Upper lobe of left lung (tissue), 6 donors: ENCODE data around the gene ACP5. TPM values are rescaled to one million over a fixed set of nuclear protein-coding genes. Genes with fewer than 3 reads are reported as not detected.
"Not testable (repeated sequence)": the region's sequence is repeated elsewhere in the genome, so short reads cannot be mapped to it uniquely, and the experiment has no call there.

ENCODE experiments used
- ATAC-seq, 2 donors: fragments of 200-7000 bp; cut with Tn5 transposase; one replicate each; pipeline ENCODE4 v1.9.1; 2022; ENCODE audit warnings: mild to moderate bottlenecking in 2 of 2, moderate library complexity in 2 of 2; ENCODE audit not compliant: low FRiP score in 2 of 2
- DNase-seq, 2 donors: peaks; one replicate each; pipeline ENCODE4 v3.0.0-alpha.2; 2019 to 2020
- H3K27ac ChIP-seq, 4 donors: fragments of 200-600 bp; sonication (generic); one replicate each; pipeline ENCODE4 v1.5.1; 2016 to 2019
- H3K27me3 ChIP-seq, 4 donors: fragments of 200-600 bp; sonication (generic); one replicate each; pipeline ENCODE4 v1.5.1; 2017 to 2019
- H3K36me3 ChIP-seq, 4 donors: fragments of 200-600 bp; sonication (generic); one replicate each; pipeline ENCODE4 v1.5.1; 2016 to 2019
- H3K4me1 ChIP-seq, 4 donors: fragments of 200-600 bp; sonication (generic); one replicate each; pipeline ENCODE4 v1.5.1; 2018 to 2019
- H3K4me3 ChIP-seq, 4 donors: fragments of 200-600 bp; sonication (generic); one replicate each; pipeline ENCODE4 v1.5.1; 2017 to 2019; ENCODE audit warnings: mild to moderate bottlenecking in 2 of 4, moderate library complexity in 1 of 4
- H3K9me3 ChIP-seq, 4 donors: fragments of 200-600 bp; sonication (generic); one replicate each; pipeline ENCODE4 v1.5.1; 2018 to 2019
- EP300 ChIP-seq, 4 donors: sonication (generic); formaldehyde crosslinking; IDR thresholded peaks; one replicate each; pipeline ENCODE4 v1.5.1; 2017; ENCODE audit warnings: antibody characterized with exemption in 4 of 4, control low read depth in 2 of 4
- POLR2A ChIP-seq, 4 donors: fragments of 450-650 bp; IDR thresholded peaks; one replicate each; pipeline ENCODE4 v1.5.1; 2016 to 2017; ENCODE audit warnings: antibody characterized with exemption in 4 of 4, mild to moderate bottlenecking in 2 of 4
- POLR2AphosphoS5 ChIP-seq, 2 donors: sonication (generic); formaldehyde crosslinking; IDR thresholded peaks; one replicate each; pipeline ENCODE4 v1.5.1; 2017; ENCODE audit warnings: antibody characterized with exemption in 2 of 2
- WGBS, 2 donors: methylation state at CpG; one replicate each; pipeline ENCODE4 v1.1.5; 2017 to 2018; 5-methylcytosine and 5-hydroxymethylcytosine counted together
- total RNA-seq, 6 donors: library from RNA; depleted of rRNA in 4 of 6; stranded (reverse); fragments of >200 nt in 4 of 6; gene quantifications; one replicate each; pipeline versions ENCODE4 v1.1.0 to v1.2.1, GENCODE V29; 2016 to 2021
- TF ChIP-seq, protein P1 (sequence below), 6 experiments: fragments of 450-650 bp in 4 of 6; fragments of 200-600 bp in 2 of 6; sonication (generic) in 2 of 6; IDR thresholded peaks; one replicate each; pipeline ENCODE4 v1.5.1; 2016 to 2019; ENCODE audit warnings: antibody characterized with exemption in 6 of 6
- donor health status: DM: no; HTN: no; CAD: no; lungs with moderate emphysema.
- donor health status: DM: no; HTN: yes; CAD: no; lungs with severe emphysema.

ACP5 gene
- total RNA-seq, 6 donors from 2014 or later, result 169 to 650 (median 349) TPM

- ATAC-seq, result no peak
- Histone ChIP-seq H3K9me3 (peaks cover 9 to 26% (median 25%) of the 10 kb centered on the region in 4 donors), H3K4me3 (no peak overlapping the region), H3K27me3 (no peaks in the 10 kb centered on the region), H3K4me1 (no peaks in the 10 kb centered on the region), H3K36me3 (peaks cover 27 to 75% (median 44%) of the 10 kb centered on the region in 4 donors), H3K27ac (no peak overlapping the region)
- DNase-seq, result no peak
- 96 to 97% methylated on average over 19 of the region's 19 CpGs for WGBS, 2 donors
- TF ChIP-seq EP300 (IDR thresholded peaks at IDR 0.05) (no peak), POLR2AphosphoS5 (IDR thresholded peaks at IDR 0.05) (no peak), POLR2A (IDR thresholded peaks at IDR 0.05) (no peak)
- TF ChIP-seq, protein P1, sequence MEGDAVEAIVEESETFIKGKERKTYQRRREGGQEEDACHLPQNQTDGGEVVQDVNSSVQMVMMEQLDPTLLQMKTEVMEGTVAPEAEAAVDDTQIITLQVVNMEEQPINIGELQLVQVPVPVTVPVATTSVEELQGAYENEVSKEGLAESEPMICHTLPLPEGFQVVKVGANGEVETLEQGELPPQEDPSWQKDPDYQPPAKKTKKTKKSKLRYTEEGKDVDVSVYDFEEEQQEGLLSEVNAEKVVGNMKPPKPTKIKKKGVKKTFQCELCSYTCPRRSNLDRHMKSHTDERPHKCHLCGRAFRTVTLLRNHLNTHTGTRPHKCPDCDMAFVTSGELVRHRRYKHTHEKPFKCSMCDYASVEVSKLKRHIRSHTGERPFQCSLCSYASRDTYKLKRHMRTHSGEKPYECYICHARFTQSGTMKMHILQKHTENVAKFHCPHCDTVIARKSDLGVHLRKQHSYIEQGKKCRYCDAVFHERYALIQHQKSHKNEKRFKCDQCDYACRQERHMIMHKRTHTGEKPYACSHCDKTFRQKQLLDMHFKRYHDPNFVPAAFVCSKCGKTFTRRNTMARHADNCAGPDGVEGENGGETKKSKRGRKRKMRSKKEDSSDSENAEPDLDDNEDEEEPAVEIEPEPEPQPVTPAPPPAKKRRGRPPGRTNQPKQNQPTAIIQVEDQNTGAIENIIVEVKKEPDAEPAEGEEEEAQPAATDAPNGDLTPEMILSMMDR (IDR thresholded peaks at IDR 0.05), result no peak
These were observed 40.0 kb upstream of the ACP5 start for GRCh38 chr19:11617180-11618062.

GRCh38 chr19:11612816-11613511 is 35.5 kb upstream of the ACP5 start:
- no peak overlapping the region for H3K4me3 ChIP-seq
- DNase-seq (no peak), ATAC-seq (no peak)
- WGBS, 2 donors, result 92 to 97% methylated on average over 5 of the region's 5 CpGs
- peaks cover 26 to 43% (median 31%) of the 10 kb centered on the region in 4 donors for H3K36me3 ChIP-seq
- H3K27ac ChIP-seq, result no peak overlapping the region
- H3K4me1 ChIP-seq, result no peaks in the 10 kb centered on the region
- H3K27me3 ChIP-seq, result no peaks in the 10 kb centered on the region
- TF ChIP-seq, protein P1 (IDR thresholded peaks at IDR 0.05), result no peak
- TF ChIP-seq POLR2AphosphoS5 (IDR thresholded peaks at IDR 0.05), result no peak
- no peak for TF ChIP-seq EP300 (IDR thresholded peaks at IDR 0.05)
- TF ChIP-seq POLR2A (IDR thresholded peaks at IDR 0.05), result no peak
- peaks cover 8 to 18% (median 17%) of the 10 kb centered on the region in 4 donors for H3K9me3 ChIP-seq

DNA sequence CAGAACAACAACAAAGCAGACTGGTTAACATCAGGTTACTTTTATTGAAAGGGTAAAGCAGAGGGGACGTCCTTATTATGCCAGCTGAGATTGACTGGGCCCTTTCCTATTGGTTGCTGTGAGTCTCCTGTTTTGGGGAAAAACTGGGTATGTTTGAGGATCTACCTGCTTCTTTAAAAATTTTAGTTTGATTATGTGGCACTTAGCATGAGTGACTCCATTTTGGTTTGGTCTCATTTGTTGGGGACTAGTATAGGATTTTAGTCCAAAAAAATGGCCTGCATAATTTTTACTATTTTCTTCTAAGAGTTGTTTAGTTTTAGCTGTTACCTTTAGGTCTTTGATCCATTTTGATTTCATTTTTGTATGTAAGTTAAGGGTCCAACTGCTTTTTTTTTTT is 34.3 kb upstream of the ACP5 start:
- ATAC-seq, result no peak
- WGBS, 2 donors, result 95 to 100% methylated on average over 1 of the region's 1 CpG
- Histone ChIP-seq H3K27ac (no peak overlapping the region), H3K27me3 (no peaks in the 10 kb centered on the region), H3K4me1 (no peaks in the 10 kb centered on the region), H3K4me3 (no peak overlapping the region), H3K9me3 (peaks cover 0 to 6% (median 5%) of the 10 kb centered on the region in 4 donors), H3K36me3 (peaks cover 14 to 36% (median 18%) of the 10 kb centered on the region in 4 donors)
- no peak for DNase-seq
- no peak for TF ChIP-seq POLR2AphosphoS5 (IDR thresholded peaks at IDR 0.05)
- TF ChIP-seq POLR2A (IDR thresholded peaks at IDR 0.05), result no peak
- TF ChIP-seq, protein P1 (IDR thresholded peaks at IDR 0.05), result no peak
- no peak for TF ChIP-seq EP300 (IDR thresholded peaks at IDR 0.05)

GRCh38 chr19:11606484-11606883 is 29.0 kb upstream of the ACP5 start:
- H3K27me3 ChIP-seq, result no peaks in the 10 kb centered on the region
- no peaks in the 10 kb centered on the region for H3K9me3 ChIP-seq
- H3K36me3 ChIP-seq, result peaks cover 0 to 22% (median 0%) of the 10 kb centered on the region in 4 donors
- peaks cover 0 to 5% (median 0%) of the 10 kb centered on the region in 4 donors for H3K4me1 ChIP-seq
- no peak overlapping the region for H3K27ac ChIP-seq
- TF ChIP-seq EP300 (IDR thresholded peaks at IDR 0.05) (no peak), POLR2AphosphoS5 (IDR thresholded peaks at IDR 0.05) (no peak), POLR2A (IDR thresholded peaks at IDR 0.05) (no peak)
- TF ChIP-seq, protein P1 (IDR thresholded peaks at IDR 0.05), result no peak
- no peak for ATAC-seq
- H3K4me3 ChIP-seq, result no peak overlapping the region
- DNase-seq, result no peak
- WGBS, 2 donors, result 94 to 96% methylated on average over 8 of the region's 8 CpGs

DNA sequence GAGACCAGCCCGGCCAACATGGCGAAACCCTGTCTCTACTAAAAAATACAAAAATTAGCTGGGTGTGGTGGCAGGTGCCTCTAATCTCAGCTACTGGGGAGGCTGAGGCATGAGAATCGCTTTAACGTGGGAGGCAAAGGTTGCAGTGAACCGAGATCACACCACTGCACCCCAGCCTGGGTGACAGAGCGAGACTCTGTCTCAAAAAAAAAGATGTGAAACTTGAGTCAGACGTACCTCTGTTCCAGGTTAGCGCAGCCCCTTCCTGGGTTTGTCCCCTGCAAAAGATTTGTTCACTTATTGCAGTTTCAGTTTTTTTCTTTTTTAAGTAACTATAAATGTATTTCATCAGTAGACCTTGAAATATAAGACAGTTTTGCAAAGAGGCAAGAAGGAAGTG is 22.3 kb upstream of the ACP5 start:
- ATAC-seq, DNase-seq, H3K27ac ChIP-seq, H3K36me3 ChIP-seq, H3K9me3 ChIP-seq, H3K27me3 ChIP-seq, H3K4me3 ChIP-seq: not testable (repeated sequence)
- 91 to 96% methylated on average over 8 of the region's 8 CpGs for WGBS, 2 donors
- peaks cover 11 to 34% (median 25%) of the 10 kb centered on the region in 4 donors for H3K4me1 ChIP-seq
